Measurements from ENCODE around the gene EFEMP2.

GRCh38 chr11:65854852-65855837 is 17.5 kb downstream of the EFEMP2 start:
- TF ChIP-seq CTCF (IDR thresholded peaks at IDR 0.05; ENCODE audit: low read depth, low read length): no peak
- TF ChIP-seq POLR2A (IDR thresholded peaks at IDR 0.05; ENCODE audit: extremely low read depth, insufficient read length): no peak
- no peak for TF ChIP-seq MAX (IDR thresholded peaks at IDR 0.05; ENCODE audit: low read depth, low read length)
- no peak for TF ChIP-seq MYC (IDR thresholded peaks at IDR 0.05; ENCODE audit: low read depth, low read length)

All from NB4 (cell line).